GM18519 (cell line): ENCODE measurements around the gene DEUP1.

Source experiments
- ATAC-seq: cut with Tn5 transposase; IDR thresholded peaks from one replicate; pipeline ENCODE4 v1.9.1; 2021; ENCODE audit warnings: mild to moderate bottlenecking, moderate library complexity; ENCODE audit not compliant: unreplicated experiment, low FRiP score

The DEUP1 gene

GRCh38 chr11:93476796-93477195, 146.3 kb downstream of the DEUP1 start:
- no peak for ATAC-seq

GRCh38 chr11:93477684-93478234, 147.2 kb downstream of the DEUP1 start:
- no peak for ATAC-seq

GRCh38 chr11:93478841-93479240, 148.3 kb downstream of the DEUP1 start:
- ATAC-seq: no peak

- no peak for ATAC-seq
Observed at GRCh38 chr11:93480256-93480655, 149.7 kb downstream of the DEUP1 start.

- ATAC-seq: no peak
Observed at GRCh38 chr11:93480756-93481155, 150.2 kb downstream of the DEUP1 start.

DNA sequence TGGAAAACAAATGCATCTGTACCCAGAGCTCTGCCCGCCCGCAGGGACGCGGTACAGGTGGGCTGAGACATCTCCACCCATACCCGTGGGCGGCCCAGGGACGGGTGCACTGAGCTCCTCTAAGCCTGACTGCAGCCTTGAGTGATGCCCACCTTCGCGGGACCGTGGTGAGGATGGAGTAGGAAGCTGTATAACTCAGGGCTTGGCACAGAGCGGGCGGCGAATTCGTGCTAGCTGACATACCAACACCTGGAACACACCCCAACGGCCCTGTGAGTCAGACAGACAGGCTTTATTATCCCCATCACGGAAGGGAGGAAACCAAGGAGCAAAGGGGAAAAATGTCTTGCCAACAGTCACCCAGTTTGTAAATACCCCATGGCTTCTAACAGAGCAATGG, 150.7 kb downstream of the DEUP1 start:
- ATAC-seq: no peak

- ATAC-seq: no peak
Observed at GRCh38 chr11:93481696-93482095, 151.2 kb downstream of the DEUP1 start.

- no peak for ATAC-seq
Observed at GRCh38 chr11:93482556-93482955, 152.0 kb downstream of the DEUP1 start.

GRCh38 chr11:93484716-93485115, 154.2 kb downstream of the DEUP1 start:
- ATAC-seq: no peak

DNA sequence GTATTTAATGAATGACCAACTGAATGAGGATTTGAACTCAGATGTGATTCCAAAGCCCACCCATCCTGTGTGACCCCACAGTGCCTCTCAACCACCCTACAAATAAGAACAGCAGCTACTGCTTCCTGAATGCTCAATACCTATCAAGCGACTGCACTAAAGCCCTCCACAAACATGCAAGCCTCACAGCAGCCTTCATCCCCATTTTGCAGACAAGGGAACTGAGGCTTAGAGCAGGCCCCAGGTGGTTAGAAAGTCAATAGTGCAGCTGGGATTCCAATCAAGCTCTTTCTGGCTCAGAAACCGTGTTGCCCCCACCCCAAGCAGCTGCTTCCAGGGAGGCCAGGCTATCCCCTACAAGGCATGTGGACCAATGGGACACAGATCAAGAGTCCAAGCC, 155.4 kb downstream of the DEUP1 start:
- ATAC-seq: no peak

- ATAC-seq: no peak
Observed at GRCh38 chr11:93487032-93487483, 156.5 kb downstream of the DEUP1 start.
